ENCODE measurements around the gene TMCO6.

DNA sequence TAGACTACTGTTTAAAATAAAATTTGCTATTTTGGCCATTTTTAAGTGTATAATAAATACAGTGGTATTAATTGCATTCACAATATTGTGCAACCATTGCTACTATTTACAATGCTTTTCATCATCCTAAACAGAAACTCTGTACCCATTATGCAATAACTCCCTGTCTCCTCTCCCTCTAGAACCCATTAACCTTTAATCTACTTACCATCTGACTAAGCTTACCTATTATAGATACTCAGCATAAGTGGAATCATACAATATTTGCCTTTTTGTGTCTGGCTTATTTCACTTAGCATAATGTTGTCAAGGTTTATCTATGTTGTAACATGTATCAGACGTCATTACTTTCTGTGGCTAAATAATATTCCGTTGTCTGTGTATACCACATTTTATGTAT lies 32.2 kb upstream of the TMCO6 start:
- TF ChIP-seq, protein P1, sequence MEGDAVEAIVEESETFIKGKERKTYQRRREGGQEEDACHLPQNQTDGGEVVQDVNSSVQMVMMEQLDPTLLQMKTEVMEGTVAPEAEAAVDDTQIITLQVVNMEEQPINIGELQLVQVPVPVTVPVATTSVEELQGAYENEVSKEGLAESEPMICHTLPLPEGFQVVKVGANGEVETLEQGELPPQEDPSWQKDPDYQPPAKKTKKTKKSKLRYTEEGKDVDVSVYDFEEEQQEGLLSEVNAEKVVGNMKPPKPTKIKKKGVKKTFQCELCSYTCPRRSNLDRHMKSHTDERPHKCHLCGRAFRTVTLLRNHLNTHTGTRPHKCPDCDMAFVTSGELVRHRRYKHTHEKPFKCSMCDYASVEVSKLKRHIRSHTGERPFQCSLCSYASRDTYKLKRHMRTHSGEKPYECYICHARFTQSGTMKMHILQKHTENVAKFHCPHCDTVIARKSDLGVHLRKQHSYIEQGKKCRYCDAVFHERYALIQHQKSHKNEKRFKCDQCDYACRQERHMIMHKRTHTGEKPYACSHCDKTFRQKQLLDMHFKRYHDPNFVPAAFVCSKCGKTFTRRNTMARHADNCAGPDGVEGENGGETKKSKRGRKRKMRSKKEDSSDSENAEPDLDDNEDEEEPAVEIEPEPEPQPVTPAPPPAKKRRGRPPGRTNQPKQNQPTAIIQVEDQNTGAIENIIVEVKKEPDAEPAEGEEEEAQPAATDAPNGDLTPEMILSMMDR (IDR thresholded peaks at IDR 0.05) = no peak
- no peak for TF ChIP-seq ZFX (IDR thresholded peaks at IDR 0.05; ENCODE audit: borderline replicate concordance)
